GM18526 (cell line): ENCODE results near the gene KIF17.

Source experiments
- POLR2A ChIP-seq: IDR thresholded peaks from 3 replicates; pipeline ENCODE4 v1.6.1; 2011; ENCODE audit not compliant: insufficient read length; ENCODE audit errors: extremely low read depth

The KIF17 gene

GRCh38 chr1:20704390-20705202, 13.2 kb downstream of the KIF17 start:
- no peak for TF ChIP-seq POLR2A

- no peak for TF ChIP-seq POLR2A
Measured at GRCh38 chr1:20703124-20703756, 14.6 kb downstream of the KIF17 start.

- TF ChIP-seq POLR2A, result no peak
Measured at GRCh38 chr1:20702416-20702815, 15.4 kb downstream of the KIF17 start.

GRCh38 chr1:20701847-20702246, 16.0 kb downstream of the KIF17 start:
- TF ChIP-seq POLR2A, result no peak

GRCh38 chr1:20701446-20701845, 16.4 kb downstream of the KIF17 start:
- TF ChIP-seq POLR2A, result no peak

GRCh38 chr1:20700636-20701215, 17.1 kb downstream of the KIF17 start:
- TF ChIP-seq POLR2A, result no peak

GRCh38 chr1:20699558-20699957, 18.2 kb downstream of the KIF17 start:
- TF ChIP-seq POLR2A, result no peak

GRCh38 chr1:20698195-20698910, 19.5 kb downstream of the KIF17 start:
- no peak for TF ChIP-seq POLR2A

- TF ChIP-seq POLR2A, result no peak
Measured at GRCh38 chr1:20697563-20697962, 20.2 kb downstream of the KIF17 start.

GRCh38 chr1:20696397-20697333, 21.1 kb downstream of the KIF17 start:
- TF ChIP-seq POLR2A, result no peak

GRCh38 chr1:20695515-20695914, 22.3 kb downstream of the KIF17 start:
- TF ChIP-seq POLR2A, result no peak

- no peak for TF ChIP-seq POLR2A
Measured at GRCh38 chr1:20693623-20694022, 24.2 kb downstream of the KIF17 start.

- no peak for TF ChIP-seq POLR2A
Measured at GRCh38 chr1:20691872-20692271, 25.9 kb downstream of the KIF17 start.

GRCh38 chr1:20689645-20690056, 28.2 kb downstream of the KIF17 start:
- TF ChIP-seq POLR2A, result no peak
